ENCODE results near the gene SERTAD2.

GRCh38 chr2:64624862-64625261, 28.9 kb downstream of the SERTAD2 start:
- TF ChIP-seq CTCF (IDR thresholded peaks at IDR 0.05) = no peak
- no peak for TF ChIP-seq POLR2A (IDR thresholded peaks at IDR 0.05)
